IgD-negative memory B cell (primary cell): ENCODE measurements around the gene TFG. TPM values are rescaled to one million over a fixed set of nuclear protein-coding genes. Genes with fewer than 3 reads are reported as not detected.

Experiments
- H3K27ac Mint-ChIP-seq, 3 donors: one replicate each; pipeline ENCODE4 v1.8.0; 2020 to 2022; ENCODE audit warnings: mild to moderate bottlenecking in 3 of 3, mixed read lengths in 3 of 3, moderate library complexity in 1 of 3
- H3K27me3 Mint-ChIP-seq: one replicate; pipeline ENCODE4 v1.8.0; 2021; ENCODE audit warnings: mixed read lengths
- H3K36me3 Mint-ChIP-seq: one replicate; pipeline ENCODE4 v1.8.0; 2020; ENCODE audit warnings: mild to moderate bottlenecking, mixed read lengths
- H3K4me1 Mint-ChIP-seq, 3 donors: one replicate each; pipeline ENCODE4 v1.8.0; 2020 to 2022; ENCODE audit warnings: mixed read lengths in 3 of 3, mild to moderate bottlenecking in 1 of 3
- H3K4me3 Mint-ChIP-seq, 4 donors: one replicate each; pipeline ENCODE4 v1.8.0; 2020 to 2022; ENCODE audit warnings: mild to moderate bottlenecking in 4 of 4, mixed read lengths in 4 of 4, moderate library complexity in 3 of 4
- H3K9me3 Mint-ChIP-seq, 3 donors: one replicate each; pipeline ENCODE4 v1.8.0; 2020 to 2021; ENCODE audit warnings: mixed read lengths in 3 of 3, mild to moderate bottlenecking in 1 of 3
- polyA plus RNA-seq: library from polyadenylated mRNA; unstranded; fragments of 300-500 nt; fragmentation: Illumina TruSeq; gene quantifications from one replicate; pipeline ENCODE4 v1.2.3, GENCODE V29; 2021

TFG gene
- polyA plus RNA-seq, 1 donor from 2014 or later = 54.5 TPM

GRCh38 chr3:100697723-100698285, 11.5 kb upstream of the TFG start:
- Mint-ChIP-seq H3K36me3 (no peaks in the 10 kb centered on the region), H3K9me3 (peaks cover 0 to 2% (median 2%) of the 10 kb centered on the region in 3 donors), H3K27me3 (peaks cover 23% of the 10 kb centered on the region), H3K27ac (no peak overlapping the region), H3K4me1 (no peaks in the 10 kb centered on the region), H3K4me3 (no peak overlapping the region)

- Mint-ChIP-seq H3K27ac (no peak overlapping the region), H3K4me1 (no peaks in the 10 kb centered on the region), H3K27me3 (peaks cover 23% of the 10 kb centered on the region), H3K36me3 (no peaks in the 10 kb centered on the region), H3K4me3 (no peak overlapping the region), H3K9me3 (peaks cover 0 to 2% (median 2%) of the 10 kb centered on the region in 3 donors)
Measured at GRCh38 chr3:100698736-100699135, 10.6 kb upstream of the TFG start.

GRCh38 chr3:100700708-100701107, 8.6 kb upstream of the TFG start:
- Mint-ChIP-seq H3K4me1 (no peaks in the 10 kb centered on the region), H3K27me3 (peaks cover 26% of the 10 kb centered on the region), H3K4me3 (no peak overlapping the region), H3K9me3 (peaks cover 0 to 2% (median 2%) of the 10 kb centered on the region in 3 donors), H3K36me3 (peaks cover 3% of the 10 kb centered on the region), H3K27ac (no peak overlapping the region)

DNA sequence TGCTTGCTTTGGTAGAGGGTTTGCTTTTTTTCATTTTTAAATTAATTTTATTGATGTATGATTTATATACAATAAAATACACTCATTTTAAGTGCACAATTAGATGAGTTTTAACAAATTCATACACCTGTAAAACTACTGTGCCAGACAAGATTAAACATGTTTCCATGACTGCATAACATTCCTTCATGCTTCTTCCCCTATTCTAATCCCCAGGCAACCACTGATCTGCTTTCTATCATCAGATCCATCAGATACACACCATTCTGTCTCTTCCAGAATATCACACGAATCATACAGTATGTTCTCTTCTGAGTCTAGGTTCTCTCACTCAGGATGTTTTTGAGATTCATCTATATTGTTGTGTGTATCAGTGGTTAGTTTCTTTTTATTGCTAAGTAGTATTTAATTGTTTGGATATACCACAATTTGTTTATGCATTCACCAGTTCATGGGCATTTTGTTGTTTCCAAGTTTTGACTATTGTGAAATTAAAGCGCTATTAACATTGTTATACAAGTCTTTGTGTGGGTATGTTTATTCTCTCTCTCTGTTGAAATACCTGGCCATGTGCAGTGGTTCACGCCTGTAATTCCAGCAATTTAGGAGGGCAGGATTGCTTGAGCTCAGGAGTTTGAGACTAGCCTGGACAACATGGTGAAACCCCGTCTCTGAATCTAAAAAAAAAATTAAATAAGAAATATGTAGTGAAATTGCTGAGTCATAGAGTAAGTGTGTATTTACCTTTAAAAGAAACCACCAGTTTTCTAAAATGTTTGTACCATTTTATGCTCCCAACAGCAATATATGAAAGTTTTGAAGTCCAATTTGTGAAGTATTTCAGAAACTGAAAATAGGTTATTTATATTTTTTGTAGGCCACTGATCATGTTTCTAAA, 7.0 kb upstream of the TFG start:
- peaks cover 0 to 2% (median 2%) of the 10 kb centered on the region in 3 donors for H3K9me3 Mint-ChIP-seq
- H3K36me3 Mint-ChIP-seq = peaks cover 3% of the 10 kb centered on the region
- peaks cover 26% of the 10 kb centered on the region for H3K27me3 Mint-ChIP-seq
- no peaks in the 10 kb centered on the region for H3K4me1 Mint-ChIP-seq
- H3K27ac Mint-ChIP-seq = no peak overlapping the region
- no peak overlapping the region for H3K4me3 Mint-ChIP-seq

DNA sequence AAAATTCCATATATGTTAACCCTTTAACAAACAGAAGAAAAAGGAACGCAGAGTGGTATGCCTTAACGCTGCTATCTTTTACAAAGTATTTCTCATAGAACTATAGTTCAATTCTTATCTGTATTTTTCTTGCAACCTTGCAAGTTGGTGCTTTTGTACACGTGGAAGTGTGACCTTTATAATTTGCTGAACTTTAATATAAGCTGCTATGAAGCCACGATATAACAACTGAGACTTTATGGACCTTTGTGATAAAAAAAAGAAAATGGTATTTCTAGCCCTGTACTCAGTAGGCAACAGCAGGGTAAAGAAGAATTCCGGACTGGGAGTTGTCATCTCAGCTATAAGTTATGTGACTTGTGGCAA, 6.3 kb upstream of the TFG start:
- H3K36me3 Mint-ChIP-seq = peaks cover 3% of the 10 kb centered on the region
- H3K4me3 Mint-ChIP-seq = no peak overlapping the region
- no peak overlapping the region for H3K27ac Mint-ChIP-seq
- H3K4me1 Mint-ChIP-seq = no peaks in the 10 kb centered on the region
- peaks cover 0 to 2% (median 2%) of the 10 kb centered on the region in 3 donors for H3K9me3 Mint-ChIP-seq
- peaks cover 24% of the 10 kb centered on the region for H3K27me3 Mint-ChIP-seq

DNA sequence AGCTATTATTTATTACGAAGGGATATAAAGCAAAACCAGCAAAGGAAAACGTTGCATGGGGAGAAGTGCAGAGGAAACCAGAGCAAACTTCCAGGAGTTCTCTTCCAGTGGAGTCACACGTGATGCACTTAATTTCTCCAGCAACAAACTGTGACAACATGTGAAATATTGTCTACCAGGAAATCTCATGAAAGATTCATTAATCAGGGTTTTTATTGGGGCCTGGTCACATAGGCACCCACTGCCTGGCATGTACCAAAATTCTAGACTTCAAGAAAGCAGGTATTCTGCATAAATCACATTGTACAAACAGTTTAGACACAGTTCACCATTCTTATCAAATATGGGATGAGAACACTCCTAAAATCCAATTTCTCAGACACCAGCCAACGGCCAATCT, 5.4 kb upstream of the TFG start:
- peaks cover 4% of the 10 kb centered on the region for H3K36me3 Mint-ChIP-seq
- H3K4me1 Mint-ChIP-seq = peaks cover 4 to 5% (median 5%) of the 10 kb centered on the region in 3 donors
- H3K27ac Mint-ChIP-seq = no peak overlapping the region
- no peak overlapping the region for H3K4me3 Mint-ChIP-seq
- peaks cover 18% of the 10 kb centered on the region for H3K27me3 Mint-ChIP-seq
- peaks cover 0 to 2% (median 2%) of the 10 kb centered on the region in 3 donors for H3K9me3 Mint-ChIP-seq

DNA sequence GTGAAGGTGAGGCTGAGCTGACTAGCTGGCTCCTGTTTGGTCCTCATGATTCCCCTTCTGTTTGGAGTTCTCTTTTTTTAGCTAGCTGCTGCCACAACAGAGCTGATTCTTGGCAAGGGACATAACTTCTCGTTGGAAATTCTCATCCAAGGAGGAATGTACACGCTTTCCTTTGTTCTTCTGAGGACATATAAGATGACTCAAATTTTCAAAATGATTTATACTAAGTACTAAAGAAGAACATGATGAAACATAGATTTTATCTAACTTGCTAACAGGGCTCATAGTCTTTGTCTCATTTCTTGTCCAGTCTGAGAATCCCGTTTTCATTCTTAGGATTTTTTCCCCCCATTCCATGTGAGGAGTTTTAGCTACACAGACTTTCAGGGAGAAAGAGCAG, 2.9 kb upstream of the TFG start:
- Mint-ChIP-seq H3K9me3 (peaks cover 0 to 2% (median 0%) of the 10 kb centered on the region in 3 donors), H3K36me3 (peaks cover 6% of the 10 kb centered on the region), H3K27ac (peak overlapping the region in 1 of 3 donors; percentile 21), H3K4me1 (peaks cover 16 to 18% (median 17%) of the 10 kb centered on the region in 3 donors), H3K4me3 (peak overlapping the region in 1 of 4 donors; percentile 49), H3K27me3 (peaks cover 13% of the 10 kb centered on the region)

- Mint-ChIP-seq H3K4me3 (peak overlapping the region; percentile 90 to 97 (median 94)), H3K4me1 (peaks cover 24 to 33% (median 32%) of the 10 kb centered on the region in 3 donors), H3K27ac (peak overlapping the region; percentile 97 to 99 (median 98)), H3K36me3 (peaks cover 6% of the 10 kb centered on the region), H3K27me3 (peaks cover 6% of the 10 kb centered on the region), H3K9me3 (no peaks in the 10 kb centered on the region)
Measured at GRCh38 chr3:100708644-100708988, 678 bp upstream of the TFG start.

DNA sequence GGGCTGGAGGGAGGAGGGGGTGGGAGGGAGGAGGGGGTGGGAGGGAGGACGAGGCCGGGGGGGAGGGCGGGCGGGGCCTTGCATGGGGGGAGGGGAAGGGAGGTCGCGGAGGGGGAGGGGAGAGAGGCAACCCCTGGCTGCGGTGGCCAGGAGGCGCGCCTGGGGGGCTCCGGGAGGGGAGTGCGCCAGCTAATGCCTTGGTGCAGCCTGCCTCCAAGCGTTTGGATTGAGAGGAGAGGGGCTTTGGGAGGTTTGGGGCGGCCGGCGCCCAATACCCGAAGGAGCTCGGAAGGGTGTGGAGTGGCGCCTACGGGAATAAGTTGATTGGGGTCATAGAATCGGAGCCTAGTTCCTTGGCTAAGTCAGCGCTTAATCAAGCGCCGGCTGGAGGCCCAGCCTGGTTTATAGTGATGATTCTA, 557 bp downstream of the TFG start:
- Mint-ChIP-seq H3K9me3 (no peaks in the 10 kb centered on the region), H3K4me3 (peak overlapping the region; percentile 90 to 97 (median 92)), H3K4me1 (peaks cover 25 to 35% (median 33%) of the 10 kb centered on the region in 3 donors), H3K36me3 (peaks cover 7% of the 10 kb centered on the region), H3K27me3 (peaks cover 6% of the 10 kb centered on the region), H3K27ac (peak overlapping the region; percentile 81 to 99 (median 95))

DNA sequence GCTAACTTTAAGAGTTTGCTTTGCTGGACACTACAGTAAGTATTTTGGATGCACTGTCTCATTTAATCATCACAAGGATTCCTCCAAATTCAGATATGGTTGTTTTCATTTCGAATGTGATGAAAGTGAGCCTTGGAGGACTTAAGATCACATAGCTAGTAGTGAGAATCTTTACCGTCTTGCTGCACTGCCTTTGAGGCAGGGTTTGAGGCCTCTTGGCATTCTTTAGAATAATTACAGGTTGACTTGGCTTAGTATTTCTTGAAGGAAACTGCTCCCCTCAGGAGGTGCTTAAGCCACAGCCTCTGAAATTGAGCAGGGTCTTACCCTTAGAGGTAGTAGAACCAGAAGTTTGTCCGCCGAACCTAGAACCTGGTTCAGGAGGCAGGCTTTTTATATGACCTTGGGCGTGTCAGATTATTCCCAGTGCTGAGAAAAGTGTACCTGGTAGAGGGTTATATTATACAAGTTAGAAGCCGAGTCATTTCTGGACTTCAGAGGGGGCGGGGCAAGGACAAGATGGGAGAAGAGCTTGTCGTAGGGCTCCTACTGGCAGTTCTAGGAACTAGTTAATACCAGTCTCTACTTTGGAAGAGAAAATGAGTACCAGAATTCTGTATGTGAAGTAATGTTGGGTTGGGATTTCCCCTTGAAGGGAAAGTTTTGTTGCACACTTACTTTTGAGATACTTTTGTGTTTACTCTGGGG, 1.1 kb downstream of the TFG start:
- peak overlapping the region; percentile 82 to 97 (median 92) for H3K4me3 Mint-ChIP-seq
- peaks cover 30 to 39% (median 33%) of the 10 kb centered on the region in 3 donors for H3K4me1 Mint-ChIP-seq
- H3K27ac Mint-ChIP-seq = peak overlapping the region; percentile 81 to 99 (median 95)
- H3K27me3 Mint-ChIP-seq = peaks cover 6% of the 10 kb centered on the region
- H3K36me3 Mint-ChIP-seq = peaks cover 10% of the 10 kb centered on the region
- no peaks in the 10 kb centered on the region for H3K9me3 Mint-ChIP-seq

DNA sequence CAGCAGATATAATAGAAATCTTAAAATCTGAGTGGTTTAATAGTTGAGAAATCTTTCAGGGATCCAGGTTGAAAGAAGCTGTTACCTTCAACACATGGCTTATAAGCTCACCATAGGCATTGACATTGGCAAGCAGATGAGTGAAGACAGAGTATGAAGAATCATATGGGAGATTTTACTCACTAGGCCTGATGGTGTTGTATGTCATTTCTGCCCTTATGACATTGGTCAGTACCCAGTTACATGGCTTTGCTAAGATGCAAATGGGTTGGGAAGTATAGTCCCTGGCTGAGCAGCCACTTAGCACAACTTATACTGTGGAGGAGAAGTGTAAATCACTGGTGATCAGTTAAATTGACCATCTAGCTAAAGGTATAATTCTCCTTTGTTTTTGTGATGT, 5.9 kb downstream of the TFG start:
- Mint-ChIP-seq H3K27me3 (no peaks in the 10 kb centered on the region), H3K9me3 (no peaks in the 10 kb centered on the region), H3K27ac (no peak overlapping the region), H3K4me3 (no peak overlapping the region), H3K4me1 (peaks cover 35 to 45% (median 40%) of the 10 kb centered on the region in 3 donors), H3K36me3 (peaks cover 16% of the 10 kb centered on the region)

GRCh38 chr3:100717063-100717462, 7.8 kb downstream of the TFG start:
- peaks cover 28 to 33% (median 32%) of the 10 kb centered on the region in 3 donors for H3K4me1 Mint-ChIP-seq
- peaks cover 19% of the 10 kb centered on the region for H3K36me3 Mint-ChIP-seq
- H3K27ac Mint-ChIP-seq = no peak overlapping the region
- no peak overlapping the region for H3K4me3 Mint-ChIP-seq
- H3K9me3 Mint-ChIP-seq = no peaks in the 10 kb centered on the region
- no peaks in the 10 kb centered on the region for H3K27me3 Mint-ChIP-seq

- no peak overlapping the region for H3K27ac Mint-ChIP-seq
- no peaks in the 10 kb centered on the region for H3K27me3 Mint-ChIP-seq
- H3K9me3 Mint-ChIP-seq = no peaks in the 10 kb centered on the region
- H3K4me1 Mint-ChIP-seq = peaks cover 24 to 28% (median 25%) of the 10 kb centered on the region in 3 donors
- peak overlapping the region in 1 of 4 donors; percentile 32 for H3K4me3 Mint-ChIP-seq
- peaks cover 23% of the 10 kb centered on the region for H3K36me3 Mint-ChIP-seq
Measured at GRCh38 chr3:100717637-100718487, 8.6 kb downstream of the TFG start.

GRCh38 chr3:100719136-100719535, 9.8 kb downstream of the TFG start:
- Mint-ChIP-seq H3K36me3 (peaks cover 23% of the 10 kb centered on the region), H3K27ac (no peak overlapping the region), H3K9me3 (no peaks in the 10 kb centered on the region), H3K4me1 (peaks cover 18 to 22% (median 21%) of the 10 kb centered on the region in 3 donors), H3K27me3 (no peaks in the 10 kb centered on the region), H3K4me3 (no peak overlapping the region)
